ENCODE results near the gene FBXL5. TPM values are rescaled to one million over a fixed set of nuclear protein-coding genes. Genes with fewer than 3 reads are reported as not detected.

FBXL5 gene
- total and polyA plus RNA-seq, 4 donors = 24.5 to 79.7 (median 34.5) TPM

GRCh38 chr4:15681372-15682241, 26.4 kb upstream of the FBXL5 start, which contains the start of gene FAM200B (continued):
- TF ChIP-seq TAF1 (conservative IDR thresholded peaks at IDR 0.05) = peak; percentile 91
- TF ChIP-seq FOXA2 (IDR thresholded peaks at IDR 0.05) = no peak
- peak; percentile 8 for TF ChIP-seq NR2F2 (IDR thresholded peaks at IDR 0.05)
- no peak for TF ChIP-seq HNF4G (IDR thresholded peaks at IDR 0.05)
- TF ChIP-seq EGR1 (IDR thresholded peaks at IDR 0.05; ENCODE audit: low read depth in 2 of 2) = peak; percentile 50 to 83
- peak; percentile 100 for TF ChIP-seq ZBTB33 (IDR thresholded peaks at IDR 0.05)

DNA sequence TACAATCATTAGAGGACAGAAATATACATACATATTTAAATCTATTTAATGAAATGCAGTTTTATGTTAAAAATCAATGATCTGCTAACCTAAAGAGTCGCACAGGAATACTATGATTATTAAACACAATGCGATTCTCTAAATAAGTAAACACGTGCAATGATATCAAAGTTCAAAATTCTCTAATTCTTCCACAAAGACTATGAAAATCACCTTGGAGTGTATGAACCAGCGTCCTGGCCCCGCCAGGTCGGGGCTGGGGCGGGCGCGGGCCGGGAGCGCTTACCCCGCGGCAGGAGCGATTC, 25.9 kb upstream of the FBXL5 start:
- TF ChIP-seq EGR1 (IDR thresholded peaks at IDR 0.05; ENCODE audit: low read depth in 2 of 2) (no peak), HNF4G (IDR thresholded peaks at IDR 0.05) (no peak), GABPA (IDR thresholded peaks at IDR 0.05 in 1 of 2, conservative IDR thresholded peaks at IDR 0.05 in 1 of 2) (no peak), REST (IDR thresholded peaks at IDR 0.05) (no peak), ZBTB33 (IDR thresholded peaks at IDR 0.05) (no peak), NR2F2 (IDR thresholded peaks at IDR 0.05) (no peak), YY1 (IDR thresholded peaks at IDR 0.05) (no peak), SP1 (IDR thresholded peaks at IDR 0.05) (no peak), TAF1 (conservative IDR thresholded peaks at IDR 0.05) (no peak), HNF4A (conservative IDR thresholded peaks at IDR 0.05) (no peak)
- TF ChIP-seq, protein P1, sequence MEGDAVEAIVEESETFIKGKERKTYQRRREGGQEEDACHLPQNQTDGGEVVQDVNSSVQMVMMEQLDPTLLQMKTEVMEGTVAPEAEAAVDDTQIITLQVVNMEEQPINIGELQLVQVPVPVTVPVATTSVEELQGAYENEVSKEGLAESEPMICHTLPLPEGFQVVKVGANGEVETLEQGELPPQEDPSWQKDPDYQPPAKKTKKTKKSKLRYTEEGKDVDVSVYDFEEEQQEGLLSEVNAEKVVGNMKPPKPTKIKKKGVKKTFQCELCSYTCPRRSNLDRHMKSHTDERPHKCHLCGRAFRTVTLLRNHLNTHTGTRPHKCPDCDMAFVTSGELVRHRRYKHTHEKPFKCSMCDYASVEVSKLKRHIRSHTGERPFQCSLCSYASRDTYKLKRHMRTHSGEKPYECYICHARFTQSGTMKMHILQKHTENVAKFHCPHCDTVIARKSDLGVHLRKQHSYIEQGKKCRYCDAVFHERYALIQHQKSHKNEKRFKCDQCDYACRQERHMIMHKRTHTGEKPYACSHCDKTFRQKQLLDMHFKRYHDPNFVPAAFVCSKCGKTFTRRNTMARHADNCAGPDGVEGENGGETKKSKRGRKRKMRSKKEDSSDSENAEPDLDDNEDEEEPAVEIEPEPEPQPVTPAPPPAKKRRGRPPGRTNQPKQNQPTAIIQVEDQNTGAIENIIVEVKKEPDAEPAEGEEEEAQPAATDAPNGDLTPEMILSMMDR (IDR thresholded peaks at IDR 0.05; ENCODE audit: low read depth, low read length, missing input control) = no peak
- no peak for DNase-seq (ENCODE audit: low spot score)
- WGBS = under 1% methylated on average over 14 of the region's 14 CpGs
- peak overlapping the region; percentile 50 to 88 (median 86) for H3K4me3 ChIP-seq (ENCODE audit: low read depth in 1 of 3, low read length in 3 of 3)
- peak overlapping the region in 1 of 2 donors; percentile 96 for H3K27ac ChIP-seq (ENCODE audit: low read depth in 1 of 2, low read length in 2 of 2)
- H3K36me3 ChIP-seq (ENCODE audit: control insufficient read depth in 4 of 4, insufficient read depth in 3 of 4, low read depth in 1 of 4, low read length in 3 of 4) = peaks cover 0 to 5% (median 2%) of the 10 kb centered on the region in 4 donors
- peaks cover 4 to 16% (median 15%) of the 10 kb centered on the region in 4 donors for H3K4me1 ChIP-seq (ENCODE audit: control insufficient read depth in 4 of 4, insufficient read depth in 4 of 4, low read length in 3 of 4)
- H3K27me3 ChIP-seq (ENCODE audit: control insufficient read depth in 4 of 4, insufficient read depth in 4 of 4, low read length in 3 of 4) = no peaks in the 10 kb centered on the region
- peak overlapping the region in 1 of 2 donors; percentile 48 for H3K9ac ChIP-seq (ENCODE audit: low read depth in 1 of 2, low read length in 2 of 2)
- no peaks in the 10 kb centered on the region for H3K9me3 ChIP-seq (ENCODE audit: control insufficient read depth in 4 of 4, low read length in 3 of 4)

Data from liver (tissue), 9 donors.